Psoas muscle (tissue), 8 donors: ENCODE measurements around the gene NID2. TPM values are rescaled to one million over a fixed set of nuclear protein-coding genes. Genes with fewer than 3 reads are reported as not detected.

Experiments used
- ATAC-seq, 4 donors: fragments of 200-7000 bp; cut with Tn5 transposase; one replicate each; pipeline ENCODE4 v1.9.1; 2020; ENCODE audit warnings: moderate library complexity in 3 of 4, mild to moderate bottlenecking in 2 of 4
- DNase-seq, 2 donors: peaks; one replicate each; pipeline ENCODE4 v3.0.0-alpha.2; 2020
- H3K27ac ChIP-seq: fragments of 200-600 bp; one replicate; pipeline ENCODE4 v1.8.0; 2022
- H3K27me3 ChIP-seq, 3 donors: fragments of 200-600 bp in 1 of 3; one replicate each; pipeline versions ENCODE4 v1.6.1 to v1.8.0; 2013 to 2022; ENCODE audit warnings: low read length in 2 of 3, mild to moderate bottlenecking in 2 of 3, moderate library complexity in 1 of 3; ENCODE audit not compliant: insufficient read depth in 3 of 3
- H3K36me3 ChIP-seq, 2 donors: fragments of 200-600 bp in 1 of 2; one replicate each; pipeline versions ENCODE4 v1.6.1 to v1.8.0; 2013 to 2022; ENCODE audit warnings: low read depth in 1 of 2, mild to moderate bottlenecking in 1 of 2, moderate library complexity in 1 of 2; ENCODE audit not compliant: insufficient read depth in 1 of 2
- H3K4me1 ChIP-seq: fragments of 200-600 bp; one replicate; pipeline ENCODE4 v1.8.0; 2022
- H3K4me3 ChIP-seq: fragments of 200-600 bp; one replicate; pipeline ENCODE4 v1.8.0; 2022; ENCODE audit warnings: mild to moderate bottlenecking
- H3K9me3 ChIP-seq: fragments of 200-600 bp; one replicate; pipeline ENCODE4 v1.8.0; 2022
- WGBS, 3 donors: extraction: QIAGEN DNeasy Blood & Tissue Kit; methylation state at CpG; one replicate each; pipeline versions ENCODE4 v1.1.6 to v1.1.7; 2013; 5-methylcytosine and 5-hydroxymethylcytosine counted together
- intact Hi-C, 2 donors: fragments of 100-400 bp; cut with DNase I; formaldehyde crosslinking; loops; one replicate each; pipeline versions ENCODE4 v1.11.0 to v1.14.2; 2022
- polyA plus RNA-seq, 3 donors: library from polyadenylated mRNA; stranded (reverse); fragments of 200-250 nt; gene quantifications; one replicate each; pipeline ENCODE4 v1.2.3, GENCODE V29; 2013
- total RNA-seq, 4 donors: library from RNA; stranded (reverse); fragmentation: NEBNext Ultra II Directional in 2 of 4; extraction: Animal tissue kit (Norgen Biotek cat#: 25700) in 2 of 4; gene quantifications; one replicate each; pipeline versions ENCODE4 v1.2.1 to v1.2.4, GENCODE V29; 2021 to 2023
- TF ChIP-seq, protein P1 (sequence below): fragments of 200-600 bp; IDR thresholded peaks from one replicate; pipeline ENCODE4 v1.8.0; 2022; ENCODE audit warnings: antibody characterized with exemption
- donor health status: healthy with polysubstance abuse.
- donor health status: DM: no; HTN: no; CAD: no; lungs with moderate emphysema.
- donor health status: Bipolar disorder and iron deficiency.
- donor health status: healthy.
- donor health status: DM: yes; HTN: yes; CAD: no.
- donor health status: DM: no; HTN: no; CAD: no.
- donor health status: DM: no; HTN: no; CAD: no.
- donor health status: DM: yes; HTN: yes; CAD: no.

Gene NID2
- total and polyA plus RNA-seq, 7 donors, result 2.2 to 12.9 (median 4.1) TPM

DNA sequence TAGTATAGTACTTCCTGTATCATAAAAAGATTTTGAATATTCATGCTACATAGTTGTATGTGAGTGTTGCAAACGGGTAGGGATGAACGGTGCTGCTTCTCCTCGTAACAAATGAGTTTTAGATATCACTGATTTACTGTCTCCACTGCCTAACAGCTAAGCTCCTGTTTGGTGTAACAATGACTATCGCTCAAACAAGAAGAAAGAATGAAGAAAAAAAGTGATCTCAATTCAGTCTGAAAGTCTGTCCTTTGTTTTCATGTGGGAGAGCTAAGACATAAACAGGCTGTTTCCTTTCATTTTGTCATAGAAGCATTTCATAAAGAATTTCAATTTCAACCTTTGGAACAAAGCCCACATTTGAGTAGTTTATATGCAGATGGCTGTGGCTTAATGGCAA, 105.6 kb downstream of the NID2 start:
- 15 to 22% (median 16%) methylated on average over 4 of the region's 4 CpGs for WGBS, 3 donors
- intact Hi-C loops, result no loop called here
- Histone ChIP-seq H3K4me3 (no peak overlapping the region), H3K27me3 (no peaks in the 10 kb centered on the region), H3K27ac (no peak overlapping the region), H3K9me3 (peaks cover 7% of the 10 kb centered on the region), H3K36me3 (no peaks in the 10 kb centered on the region), H3K4me1 (no peaks in the 10 kb centered on the region)
- ATAC-seq, result no peak
- TF ChIP-seq, protein P1, sequence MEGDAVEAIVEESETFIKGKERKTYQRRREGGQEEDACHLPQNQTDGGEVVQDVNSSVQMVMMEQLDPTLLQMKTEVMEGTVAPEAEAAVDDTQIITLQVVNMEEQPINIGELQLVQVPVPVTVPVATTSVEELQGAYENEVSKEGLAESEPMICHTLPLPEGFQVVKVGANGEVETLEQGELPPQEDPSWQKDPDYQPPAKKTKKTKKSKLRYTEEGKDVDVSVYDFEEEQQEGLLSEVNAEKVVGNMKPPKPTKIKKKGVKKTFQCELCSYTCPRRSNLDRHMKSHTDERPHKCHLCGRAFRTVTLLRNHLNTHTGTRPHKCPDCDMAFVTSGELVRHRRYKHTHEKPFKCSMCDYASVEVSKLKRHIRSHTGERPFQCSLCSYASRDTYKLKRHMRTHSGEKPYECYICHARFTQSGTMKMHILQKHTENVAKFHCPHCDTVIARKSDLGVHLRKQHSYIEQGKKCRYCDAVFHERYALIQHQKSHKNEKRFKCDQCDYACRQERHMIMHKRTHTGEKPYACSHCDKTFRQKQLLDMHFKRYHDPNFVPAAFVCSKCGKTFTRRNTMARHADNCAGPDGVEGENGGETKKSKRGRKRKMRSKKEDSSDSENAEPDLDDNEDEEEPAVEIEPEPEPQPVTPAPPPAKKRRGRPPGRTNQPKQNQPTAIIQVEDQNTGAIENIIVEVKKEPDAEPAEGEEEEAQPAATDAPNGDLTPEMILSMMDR, result no peak
- no peak for DNase-seq

- Histone ChIP-seq H3K27me3 (no peaks in the 10 kb centered on the region), H3K36me3 (no peaks in the 10 kb centered on the region), H3K4me1 (no peaks in the 10 kb centered on the region), H3K9me3 (peaks cover 11% of the 10 kb centered on the region), H3K4me3 (no peak overlapping the region), H3K27ac (no peak overlapping the region)
- no peak for DNase-seq
- TF ChIP-seq, protein P1, result no peak
- no peak for ATAC-seq
- 31 to 41% (median 39%) methylated on average over 3 of the region's 3 CpGs for WGBS, 3 donors
- intact Hi-C loops, result no loop called here
Measured at GRCh38 chr14:51962711-51963110, 106.1 kb downstream of the NID2 start.

DNA sequence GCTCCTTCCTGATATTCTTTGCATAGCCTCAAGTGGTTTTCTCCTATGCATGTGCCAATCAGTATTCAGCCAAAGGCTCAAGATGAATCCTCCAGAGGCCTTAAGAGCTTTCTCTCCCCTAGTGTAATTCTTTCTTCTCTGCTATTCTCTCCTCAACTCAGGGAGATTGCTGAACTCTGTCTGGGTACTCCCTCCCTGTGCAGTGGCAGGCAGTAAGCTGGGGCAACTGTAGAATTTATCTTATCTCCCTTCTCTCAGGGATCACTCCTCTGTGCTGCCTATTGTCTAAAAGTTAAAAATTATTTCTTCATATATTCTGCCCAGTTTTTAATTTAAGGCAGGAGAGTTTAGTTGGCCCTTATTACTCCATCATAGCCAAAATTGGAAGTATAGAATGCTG, 108.0 kb downstream of the NID2 start:
- Histone ChIP-seq H3K9me3 (peaks cover 11% of the 10 kb centered on the region), H3K4me3 (no peak overlapping the region), H3K27me3 (peaks cover 0 to 2% (median 0%) of the 10 kb centered on the region in 3 donors), H3K4me1 (no peaks in the 10 kb centered on the region), H3K36me3 (no peaks in the 10 kb centered on the region), H3K27ac (no peak overlapping the region)
- TF ChIP-seq, protein P1, result no peak
- DNase-seq (no peak), ATAC-seq (no peak)
- intact Hi-C loops, result no loop called here

DNA sequence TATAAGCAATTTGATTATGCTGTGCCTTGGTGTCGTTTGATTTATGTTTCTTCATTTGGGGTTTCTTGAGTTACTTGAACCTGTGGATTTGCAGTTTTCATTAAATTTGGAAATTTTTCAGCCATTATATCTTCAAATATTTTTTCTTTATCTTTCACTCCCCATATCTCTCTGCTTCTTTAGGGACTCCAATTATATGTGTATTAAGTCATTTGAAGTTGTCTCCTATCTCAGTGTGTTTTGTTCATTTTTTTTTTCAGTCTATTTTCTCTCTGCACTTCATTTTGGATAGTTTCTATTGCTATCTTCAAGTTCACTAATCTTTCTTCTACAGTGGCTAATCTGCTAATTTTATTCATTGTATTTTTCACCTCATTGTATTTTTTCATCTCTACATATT, 108.9 kb downstream of the NID2 start:
- Histone ChIP-seq H3K4me1 (no peaks in the 10 kb centered on the region), H3K36me3 (no peaks in the 10 kb centered on the region), H3K9me3 (peaks cover 11% of the 10 kb centered on the region), H3K27ac (no peak overlapping the region), H3K27me3 (peaks cover 0 to 2% (median 0%) of the 10 kb centered on the region in 3 donors), H3K4me3 (no peak overlapping the region)
- DNase-seq (no peak), ATAC-seq (no peak)
- TF ChIP-seq, protein P1, result no peak
- intact Hi-C loops, result no loop called here
- 95 to 100% (median 96%) methylated on average over 1 of the region's 1 CpG for WGBS, 3 donors

DNA sequence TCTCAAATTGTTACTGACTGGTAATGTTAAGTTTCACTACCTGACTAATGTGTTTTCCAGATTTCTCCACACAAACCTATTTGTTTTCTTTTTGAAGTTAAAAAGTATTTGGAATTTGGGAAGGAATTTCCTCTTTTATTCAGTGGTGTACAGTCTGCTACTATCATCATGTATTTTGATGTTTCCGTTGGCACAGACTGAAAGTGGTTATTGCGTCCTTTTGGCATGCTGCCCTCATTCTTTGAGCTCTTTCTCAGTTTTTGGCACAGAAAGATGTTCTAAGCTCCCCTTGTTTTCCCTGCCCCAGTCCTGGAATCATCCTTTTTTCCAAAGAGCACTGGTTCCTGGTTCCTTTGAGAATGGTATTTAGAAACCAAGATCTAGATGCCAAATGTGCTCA, 110.9 kb downstream of the NID2 start:
- intact Hi-C loops, result no loop called here
- Histone ChIP-seq H3K27ac (no peak overlapping the region), H3K27me3 (peaks cover 0 to 2% (median 0%) of the 10 kb centered on the region in 3 donors), H3K9me3 (peaks cover 11% of the 10 kb centered on the region), H3K36me3 (no peaks in the 10 kb centered on the region), H3K4me3 (no peak overlapping the region), H3K4me1 (no peaks in the 10 kb centered on the region)
- TF ChIP-seq, protein P1, result no peak
- ATAC-seq, result no peak
- 33 to 42% (median 35%) methylated on average over 2 of the region's 2 CpGs for WGBS, 3 donors
- no peak for DNase-seq
